Stimulated activated CD4-positive, alpha-beta T cell treated with anti-CD3 and anti-CD28 coated beads, Interleukin-2, amount 100 ng/mL, for 4 hours (primary cell): ENCODE measurements around the gene MANEAL.

Source experiments
- DNase-seq: peaks from one replicate; pipeline ENCODE4 v3.0.0-alpha.2; 2020; ENCODE audit warnings: low read depth

Gene MANEAL

DNA sequence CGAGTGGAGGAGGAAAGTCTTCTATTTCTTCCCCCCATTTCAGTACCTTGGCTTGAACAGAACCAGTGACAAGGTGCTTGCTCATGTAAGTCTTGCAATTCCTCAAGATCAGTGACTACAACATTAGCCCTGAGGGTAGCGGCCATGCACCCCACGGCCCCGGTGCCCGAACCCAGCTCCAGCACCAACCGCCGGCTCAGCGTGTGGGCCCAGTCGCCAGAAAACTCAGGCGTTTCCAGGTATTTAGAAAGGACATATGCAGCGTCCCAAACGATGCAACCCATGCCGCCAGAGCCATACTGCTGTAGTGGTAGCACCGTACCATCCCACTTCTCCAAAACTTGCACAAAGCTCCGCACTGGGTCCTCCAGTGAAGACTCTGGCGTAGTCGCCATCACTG is 11.2 kb upstream of the MANEAL start:
- no peak for DNase-seq

DNA sequence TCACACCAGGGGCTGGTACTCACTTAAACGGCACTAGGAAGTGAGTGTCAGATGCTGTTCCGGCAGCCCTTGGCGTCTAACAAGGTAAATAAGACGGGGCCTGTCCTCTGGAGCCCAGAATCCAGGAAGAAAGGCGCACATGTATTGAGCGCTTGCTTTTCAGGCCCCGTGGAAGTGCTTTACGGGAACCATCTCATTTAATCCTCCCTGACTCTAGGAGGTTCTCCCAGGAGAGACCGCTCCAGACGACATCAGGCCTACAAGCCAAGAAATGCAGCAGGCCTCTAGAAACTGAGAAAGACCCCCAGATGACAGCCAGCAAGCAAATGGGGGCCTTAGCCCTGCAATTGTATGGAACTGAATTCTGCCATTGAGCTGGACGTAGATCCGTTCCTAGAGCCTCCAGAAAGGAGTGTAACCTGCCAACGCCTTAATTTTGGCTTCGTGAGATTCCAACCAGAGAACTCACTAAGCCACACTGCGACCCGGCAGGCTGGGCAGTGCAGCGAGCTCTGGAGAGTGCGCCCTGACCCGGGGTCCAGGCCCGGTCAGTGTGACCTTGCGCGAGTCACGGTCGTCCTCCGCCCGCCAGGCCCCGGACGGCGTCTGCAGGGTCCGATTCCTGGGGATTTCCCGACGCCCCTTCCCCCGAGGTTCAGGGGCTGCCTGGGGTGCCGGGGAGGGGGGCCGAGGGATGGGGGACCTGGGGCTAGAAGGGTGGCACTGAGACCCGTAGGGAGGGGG is 532 bp upstream of the MANEAL start:
- no peak for DNase-seq

DNA sequence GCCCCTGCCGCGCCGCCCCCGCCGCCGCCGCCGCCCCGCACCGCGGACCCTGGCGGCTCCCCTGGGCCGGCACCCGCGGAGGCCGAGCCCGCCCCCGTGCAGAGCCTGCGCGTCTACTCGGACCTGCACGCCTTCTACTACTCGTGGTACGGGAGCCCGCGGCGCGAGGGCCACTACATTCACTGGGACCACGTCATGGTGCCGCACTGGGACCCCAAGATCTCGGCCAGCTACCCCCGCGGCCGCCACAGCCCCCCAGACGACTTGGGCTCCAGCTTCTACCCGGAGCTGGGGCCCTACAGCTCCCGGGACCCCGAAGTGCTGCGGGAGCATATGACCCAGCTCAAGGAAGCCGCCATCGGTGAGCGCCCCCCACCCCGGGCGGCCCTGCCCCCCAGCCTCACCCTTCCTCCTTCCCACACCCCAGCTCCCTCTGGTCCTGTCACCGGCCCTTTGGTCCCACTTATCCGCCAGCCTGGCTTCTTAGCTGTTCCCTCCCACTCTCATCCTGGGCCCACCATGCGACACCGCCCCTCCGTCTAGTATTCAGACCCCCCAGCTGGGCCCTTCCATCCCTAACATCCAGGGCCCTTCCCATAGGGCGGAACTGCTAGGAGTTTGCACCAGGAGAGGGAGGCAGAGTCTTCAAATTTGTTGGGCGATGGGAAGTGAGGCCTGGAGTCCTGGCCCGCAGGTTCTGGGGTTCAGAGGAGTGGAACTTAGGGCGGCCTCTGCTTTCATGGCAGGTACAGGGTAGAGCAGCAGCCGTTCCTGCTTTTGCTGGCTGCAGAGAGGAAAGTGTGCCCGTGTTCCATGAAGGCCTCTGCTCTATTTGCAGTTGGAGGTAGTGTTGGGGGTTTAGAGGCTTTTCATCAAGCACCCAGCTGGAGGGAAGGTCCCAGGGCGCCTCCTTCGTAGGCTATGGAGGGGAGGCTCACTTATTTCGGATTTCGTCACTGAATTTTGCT is 1.0 kb downstream of the MANEAL start:
- no peak for DNase-seq

DNA sequence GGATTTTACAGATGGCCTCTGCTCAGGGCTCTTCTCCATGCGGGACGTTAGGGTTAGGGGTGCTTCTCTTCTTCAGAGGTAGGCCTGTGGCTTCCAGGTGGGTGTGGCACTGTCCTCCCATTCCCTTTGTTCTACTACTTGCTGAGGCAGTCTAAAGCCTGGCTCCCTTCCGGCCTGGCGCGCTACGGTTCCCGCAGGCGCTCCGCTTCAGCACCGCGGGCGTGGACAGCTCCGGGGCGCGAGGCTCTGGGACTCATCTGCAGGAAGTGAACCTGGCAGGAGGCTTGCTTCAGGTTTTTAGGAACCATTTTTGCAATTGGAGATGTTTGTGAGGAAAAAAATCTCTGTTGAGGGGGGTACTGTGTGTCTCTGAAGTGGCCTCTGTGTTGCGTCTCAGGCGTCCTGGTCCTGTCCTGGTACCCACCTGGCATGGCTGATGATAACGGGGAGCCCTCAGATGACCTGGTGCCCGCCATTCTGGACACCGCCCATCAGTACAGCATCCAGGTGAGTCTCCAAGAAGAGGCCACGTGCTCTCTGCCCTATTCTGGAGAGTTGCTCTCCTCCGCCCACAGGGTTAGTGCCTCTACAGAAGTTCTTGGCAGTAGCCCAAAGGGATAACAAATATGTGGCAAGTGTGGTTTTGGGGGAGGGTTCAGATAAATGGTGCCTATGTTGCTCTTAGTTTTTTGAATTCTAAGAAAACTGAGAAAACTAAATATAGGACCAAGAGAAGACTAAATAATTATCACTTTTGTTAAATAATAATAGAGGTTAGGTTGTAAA is 1.9 kb downstream of the MANEAL start:
- DNase-seq = no peak

DNA sequence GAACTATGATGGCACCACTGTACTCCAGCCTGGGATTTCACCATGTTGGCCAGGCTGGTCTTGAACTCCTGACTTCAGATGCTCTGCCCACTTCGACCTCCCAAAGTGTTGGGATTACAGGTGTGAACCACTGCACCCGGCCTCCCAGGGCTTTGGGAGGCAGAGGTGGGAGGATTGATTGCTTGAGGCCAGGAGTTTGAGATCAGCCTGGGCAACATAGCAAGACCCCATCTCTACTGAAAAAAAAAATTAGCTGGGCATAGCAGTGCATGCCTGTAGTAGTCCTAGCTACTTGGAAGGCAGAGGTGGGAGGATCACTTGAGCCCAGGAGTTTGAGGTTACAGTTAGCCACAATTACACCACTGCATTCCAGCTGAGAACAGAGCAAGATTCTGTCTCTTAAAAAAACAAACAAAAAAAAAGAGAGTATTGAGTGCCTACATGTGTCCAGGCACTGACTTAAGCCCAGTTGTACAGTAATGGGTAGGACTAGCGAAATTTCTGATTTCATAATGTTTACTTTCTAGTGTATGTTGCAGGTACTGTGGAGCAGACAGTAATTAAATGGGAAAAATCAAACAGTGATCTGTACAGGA is 4.2 kb downstream of the MANEAL start:
- no peak for DNase-seq

DNA sequence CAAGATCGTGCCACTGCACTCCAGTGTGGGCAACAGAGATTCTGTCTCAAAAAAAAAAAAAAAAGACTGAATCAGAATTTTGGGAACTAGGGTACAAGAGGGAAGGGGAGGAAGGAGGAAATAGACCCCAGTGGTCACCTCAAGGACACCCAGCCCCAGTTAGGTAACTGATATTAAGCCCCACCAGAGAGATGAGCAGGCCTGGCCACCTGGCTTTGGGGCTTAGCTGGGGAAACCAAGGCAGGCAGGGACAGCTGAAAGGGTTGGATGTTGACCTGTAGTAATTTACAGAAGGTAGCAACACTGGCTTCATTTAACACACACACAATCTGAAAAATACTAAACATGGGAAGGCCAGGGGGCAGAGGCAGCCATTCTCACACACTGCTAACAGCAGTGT is 8.8 kb downstream of the MANEAL start:
- DNase-seq = no peak

DNA sequence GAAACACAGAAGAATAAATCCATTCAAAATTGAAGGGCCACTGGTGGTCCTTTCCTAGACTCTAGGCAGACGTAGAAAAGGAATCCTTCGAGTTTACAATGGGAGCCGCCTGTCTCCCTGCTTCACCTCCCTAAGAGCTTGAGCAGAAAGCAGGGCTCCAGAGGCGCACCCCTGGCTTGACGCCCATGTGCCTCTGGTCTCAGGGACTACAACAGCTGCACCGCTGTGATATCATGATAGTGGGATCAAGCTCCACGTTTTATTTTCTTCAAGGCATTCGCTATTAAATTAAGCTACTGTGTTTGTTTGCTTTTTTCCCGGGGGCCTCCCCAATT is 13.5 kb downstream of the MANEAL start:
- DNase-seq = no peak

DNA sequence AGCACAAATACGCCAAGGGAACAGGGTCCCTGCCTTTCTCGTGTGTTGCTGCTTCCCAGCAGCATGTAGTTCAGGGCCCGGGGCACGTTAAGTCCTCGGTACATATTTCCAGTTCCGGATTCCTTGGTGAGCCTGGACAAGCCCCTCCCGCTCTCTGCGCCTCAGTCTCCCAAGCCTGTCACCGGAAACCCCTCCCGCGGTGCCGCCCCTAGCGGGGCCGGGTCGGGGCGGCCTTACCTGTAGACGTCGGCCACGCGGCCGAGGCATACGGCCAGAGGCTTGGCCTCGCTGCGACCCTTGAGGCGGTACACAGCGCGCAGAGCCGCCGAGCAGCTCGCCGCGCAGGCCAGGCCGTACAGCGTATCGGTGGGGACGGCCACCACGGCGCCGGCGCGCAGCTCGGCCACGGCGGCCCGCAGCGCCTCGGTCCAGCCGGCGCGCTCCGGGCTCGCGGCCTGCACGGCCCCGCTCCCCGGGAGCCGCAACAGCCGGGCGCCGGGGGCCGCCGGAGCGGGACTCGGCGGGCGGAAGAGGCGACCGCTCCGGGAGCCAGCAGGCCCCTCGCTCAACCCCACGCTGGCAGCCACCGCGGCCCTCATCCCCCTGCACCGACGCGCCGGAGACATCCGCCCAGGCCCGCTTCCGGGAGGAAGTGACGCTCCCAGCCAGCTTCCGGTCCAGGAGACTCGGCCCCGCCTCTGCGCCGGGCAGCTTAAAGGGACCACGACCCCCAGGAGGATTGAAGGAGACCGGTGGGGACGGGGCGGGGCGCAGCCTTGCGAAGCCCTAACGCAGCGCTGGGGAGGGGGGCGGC is 14.1 kb downstream of the MANEAL start, which contains the start of the genes C1orf122 and YRDC:
TSS of gene C1orf122 (plus strand) at position 236 of the 814 bp plus-strand sequence. CDS start 615 bp downstream, outside the sequence.
TSS of gene YRDC (minus strand) at position 654 of the 814 bp plus-strand sequence. CDS start at position 626, 28 bp downstream.
- DNase-seq = peak; percentile 88

DNA sequence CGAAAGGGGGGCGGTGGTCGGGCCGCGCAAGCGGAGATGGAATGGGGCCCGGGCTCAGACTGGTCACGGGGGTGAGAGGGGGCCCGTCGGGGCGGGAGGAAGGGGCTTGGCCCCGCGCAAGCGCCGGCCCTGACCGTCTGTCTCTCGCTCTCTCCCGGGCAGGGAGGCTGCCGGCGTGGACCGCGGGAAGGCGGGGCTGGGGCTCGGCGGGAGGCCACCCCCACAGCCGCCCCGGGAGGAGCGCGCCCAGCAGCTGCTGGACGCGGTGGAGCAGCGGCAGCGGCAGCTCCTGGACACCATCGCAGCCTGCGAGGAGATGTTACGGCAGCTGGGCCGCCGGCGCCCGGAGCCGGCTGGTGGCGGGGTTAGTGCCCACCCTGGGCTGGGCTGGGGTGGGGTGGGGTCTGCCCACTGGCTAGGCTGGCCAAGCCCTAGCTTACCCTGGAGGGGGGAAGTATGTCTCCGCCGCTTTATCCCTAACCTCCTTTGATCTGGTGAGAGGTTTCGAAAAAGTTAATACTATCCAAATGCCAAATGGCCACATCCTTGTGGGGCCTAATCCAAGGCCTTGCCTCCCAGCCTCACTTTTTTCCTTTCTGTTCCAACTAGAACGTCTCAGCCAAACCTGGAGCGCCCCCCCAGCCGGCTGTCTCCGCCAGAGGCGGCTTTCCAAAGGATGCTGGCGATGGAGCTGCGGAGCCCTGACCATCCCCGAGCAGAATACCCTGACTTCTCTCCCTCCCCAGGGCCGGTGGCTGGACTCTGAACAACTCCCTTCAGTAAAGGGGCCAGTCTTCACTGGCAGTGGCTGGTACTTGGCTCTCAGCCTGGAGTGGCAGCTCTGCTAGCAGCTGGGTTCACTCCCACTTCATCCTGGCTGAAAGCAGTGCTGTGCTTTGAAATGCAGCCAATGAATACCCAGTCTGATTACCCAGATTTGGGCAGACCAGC is 15.0 kb downstream of the MANEAL start:
- no peak for DNase-seq

DNA sequence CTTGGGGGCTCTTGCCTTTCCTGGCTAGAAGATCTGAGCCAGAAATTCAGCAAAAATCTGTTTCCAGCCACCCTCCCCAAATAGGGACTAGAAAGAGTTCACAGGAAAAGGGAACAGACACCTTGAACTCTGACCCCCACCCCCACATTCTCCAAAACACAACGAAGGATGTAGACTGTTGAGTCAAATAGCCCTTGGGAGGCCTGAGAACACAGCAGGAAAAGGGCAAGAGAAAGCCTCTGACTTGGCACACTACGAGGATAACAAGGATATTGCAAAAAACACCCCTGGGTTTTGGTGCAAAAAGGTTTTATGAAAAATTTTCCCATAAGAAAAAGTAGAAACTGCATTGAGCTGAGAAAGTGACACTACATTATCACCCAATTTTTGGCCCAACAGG is 16.3 kb downstream of the MANEAL start:
- DNase-seq = no peak

DNA sequence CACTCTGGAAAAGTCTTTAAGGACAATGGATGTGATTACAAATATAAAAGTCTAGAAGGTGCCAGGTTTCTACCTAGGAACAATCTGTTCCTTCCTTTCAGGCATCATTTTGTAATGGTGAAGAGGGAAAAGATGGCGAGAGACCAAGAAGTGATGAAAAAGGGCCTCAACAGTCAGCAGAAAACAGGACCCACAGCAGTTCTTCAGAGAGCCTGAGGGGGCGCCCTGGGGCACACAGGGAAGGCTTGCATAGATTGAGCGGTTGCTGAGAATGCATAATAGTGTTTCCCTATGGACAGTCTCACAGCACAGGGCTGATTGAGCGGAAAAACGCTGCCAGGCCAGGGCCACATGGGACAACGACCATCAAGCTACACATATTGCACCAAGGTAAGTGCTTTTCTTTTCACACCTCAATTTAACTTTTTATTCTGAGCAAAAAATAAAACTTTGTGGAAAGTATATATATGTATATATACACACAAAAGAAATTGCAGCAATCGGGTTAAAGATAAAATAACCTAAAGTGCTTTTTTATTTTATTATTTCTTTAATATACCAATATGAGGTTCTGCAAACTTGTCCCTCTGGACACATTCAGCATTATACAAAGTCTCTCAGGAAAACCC is 17.5 kb downstream of the MANEAL start:
- no peak for DNase-seq

DNA sequence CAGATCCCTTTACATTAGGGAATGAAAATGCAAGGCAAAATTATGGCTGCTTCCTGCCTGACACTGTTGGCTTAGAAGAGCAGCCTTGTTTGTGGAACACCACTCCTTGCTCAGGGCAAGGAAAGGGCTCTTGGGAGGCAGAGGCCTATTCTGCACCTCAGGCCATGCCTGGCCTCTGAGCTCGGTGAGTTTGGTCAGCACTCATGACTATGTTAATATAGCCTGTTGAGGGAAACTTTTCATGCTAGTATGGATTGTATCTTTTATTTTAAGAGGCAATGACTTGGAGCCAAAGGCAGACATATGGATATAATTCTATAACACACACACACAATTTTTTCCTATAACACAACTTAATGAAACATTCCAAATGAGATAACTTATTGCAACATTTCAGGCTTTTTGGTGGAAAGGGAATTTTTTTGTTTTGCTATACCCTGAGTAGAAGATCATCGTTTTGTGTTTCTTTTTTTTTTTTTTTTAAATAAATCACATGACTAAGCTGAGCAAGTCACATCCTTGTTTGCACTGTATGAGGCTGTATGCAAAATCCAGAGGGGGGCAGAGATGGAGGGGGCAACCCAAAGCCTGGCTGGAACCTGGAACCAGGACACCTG is 20.0 kb downstream of the MANEAL start:
- DNase-seq = no peak

DNA sequence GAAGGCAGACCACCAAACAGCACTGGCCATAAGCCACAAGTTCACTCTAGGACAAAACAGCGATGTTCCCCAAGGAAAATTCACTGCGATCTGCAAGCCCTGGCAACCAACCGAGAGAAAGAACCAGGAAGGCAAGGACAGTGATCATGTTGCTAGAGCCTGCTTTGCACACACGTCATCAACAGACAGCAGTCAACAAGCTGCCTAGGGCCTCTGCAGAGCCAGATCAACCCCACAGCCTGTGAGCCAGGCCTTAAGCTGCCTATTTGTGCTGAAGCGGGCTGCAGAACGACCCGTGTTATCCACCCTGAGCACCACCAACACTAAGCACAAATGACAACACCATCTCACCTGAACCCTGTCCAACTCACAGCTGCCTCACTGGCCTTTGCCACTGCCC is 20.6 kb downstream of the MANEAL start:
- no peak for DNase-seq

DNA sequence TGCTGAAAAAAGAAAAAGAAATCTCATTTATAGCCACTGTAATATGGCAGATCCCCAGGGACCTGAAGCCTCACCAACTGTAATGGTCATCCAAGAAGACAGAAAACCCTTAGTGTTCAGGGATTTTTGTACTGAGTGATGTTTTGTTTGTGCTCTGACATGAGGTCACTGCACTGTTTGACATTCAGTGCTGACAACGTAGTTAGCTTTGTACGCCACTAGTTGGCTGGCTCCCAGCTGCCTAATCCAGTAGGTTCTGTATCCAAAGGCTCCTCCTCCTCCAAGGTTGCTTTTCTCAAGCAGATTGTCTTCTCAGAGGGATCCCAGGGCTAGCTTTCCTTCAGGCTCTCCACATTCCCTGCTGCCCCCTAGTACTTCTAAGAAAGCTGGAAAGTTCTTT is 23.8 kb downstream of the MANEAL start:
- no peak for DNase-seq

DNA sequence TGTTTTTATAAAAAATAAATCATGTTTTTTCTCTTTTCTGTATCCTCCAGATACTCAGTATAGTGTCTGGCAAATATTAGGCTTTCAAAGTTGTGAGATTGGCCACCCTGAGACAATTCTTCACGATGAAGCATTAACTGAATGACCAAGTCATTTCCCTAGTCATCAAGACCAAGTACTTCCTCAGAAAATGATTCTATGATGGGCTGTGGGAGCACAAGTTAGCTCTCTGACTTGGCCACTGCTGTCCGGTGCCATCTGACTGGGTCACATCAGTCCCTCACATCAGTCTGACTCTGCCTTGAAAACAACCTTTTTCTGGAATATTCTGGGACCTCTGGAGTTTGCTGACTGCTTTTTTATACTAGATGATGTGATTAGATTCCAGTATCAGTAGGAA is 27.8 kb downstream of the MANEAL start:
- no peak for DNase-seq

DNA sequence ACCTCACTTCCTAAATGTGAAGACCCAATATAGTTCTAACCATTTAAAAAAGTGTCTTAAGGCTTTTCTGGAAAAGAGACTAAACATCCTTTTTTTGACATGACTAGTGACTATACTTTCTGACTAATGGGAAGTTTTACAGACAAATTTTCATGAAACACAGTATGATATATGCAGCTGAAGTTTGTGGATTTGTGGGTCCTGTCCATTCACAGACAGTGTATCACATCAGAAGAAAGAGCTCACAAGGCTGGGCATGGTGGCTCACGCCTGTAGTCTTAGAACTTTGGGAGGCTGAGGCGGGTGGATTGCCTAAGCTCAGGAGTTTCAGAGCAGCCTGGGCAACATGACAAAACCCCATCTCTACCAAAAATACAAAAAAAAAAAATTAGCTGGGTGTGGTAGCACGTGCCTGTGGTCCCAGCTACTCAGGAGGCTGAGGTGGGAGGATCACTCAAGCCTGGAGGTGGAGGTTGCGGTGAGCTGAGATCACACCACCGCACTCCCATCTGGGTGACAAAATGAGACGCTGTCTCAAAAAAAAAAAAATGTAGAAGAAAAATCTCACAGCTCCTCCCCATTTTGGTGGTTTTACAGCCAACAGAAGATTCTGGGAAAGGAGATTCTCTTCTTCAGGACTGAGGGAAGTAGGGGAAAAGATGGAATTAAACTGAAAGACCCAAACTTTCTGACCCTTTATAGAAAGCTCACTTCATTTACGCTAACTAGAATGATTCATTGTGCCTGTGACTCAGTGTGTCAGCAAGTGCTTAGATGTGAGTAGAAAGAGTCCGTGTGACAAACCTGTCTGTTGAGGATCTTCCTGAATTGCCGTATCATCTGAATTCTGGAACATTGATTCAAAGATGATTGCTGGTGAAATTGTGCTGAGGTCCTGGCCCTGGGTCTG is 29.5 kb downstream of the MANEAL start:
- no peak for DNase-seq

DNA sequence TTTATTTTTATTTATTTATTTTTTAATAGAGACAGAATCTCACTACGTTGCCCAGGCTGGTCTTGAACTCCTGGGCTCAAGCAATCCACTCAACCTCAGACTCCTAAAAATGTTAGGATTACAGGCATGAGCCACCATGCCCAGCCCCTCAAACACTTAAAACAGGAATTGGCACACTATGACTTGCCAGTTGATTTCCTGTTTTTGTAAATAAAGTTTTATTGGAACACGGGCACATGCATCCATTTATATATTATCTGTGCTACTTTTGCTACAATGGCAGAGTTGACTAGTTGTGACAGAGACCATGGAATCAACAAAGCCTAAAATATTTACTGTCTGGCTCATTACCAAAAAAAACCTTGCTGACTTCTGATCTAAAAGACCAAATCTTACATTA is 30.4 kb downstream of the MANEAL start:
- no peak for DNase-seq

DNA sequence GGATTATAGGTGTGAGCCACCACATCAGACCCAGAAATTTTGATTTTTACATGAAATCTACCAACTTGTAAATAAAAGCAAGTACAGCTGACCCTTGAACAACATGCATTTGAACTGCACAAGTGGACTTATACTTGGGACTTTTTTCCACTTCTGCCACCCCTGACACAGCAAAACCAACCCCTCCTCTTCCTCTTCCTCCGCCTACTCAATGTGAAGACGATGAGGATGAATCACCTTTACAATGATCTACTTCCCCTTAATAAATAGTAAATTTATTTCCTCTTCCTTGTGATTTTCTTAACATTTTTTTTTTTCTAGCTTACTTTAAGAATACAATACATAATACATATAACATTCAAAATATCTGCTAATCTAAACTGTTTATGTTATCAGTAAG is 31.9 kb downstream of the MANEAL start:
- no peak for DNase-seq
